DND-41 (cell line): ENCODE measurements around the gene PSME2.

Experiments used
- EZH2 ChIP-seq: IDR thresholded peaks from 3 replicates; pipeline ENCODE4 v1.6.1; 2012; ENCODE audit warnings: borderline replicate concordance, low read depth, mild to moderate bottlenecking, moderate library complexity, low read length, inconsistent platforms; ENCODE audit not compliant: severe bottlenecking
- TF ChIP-seq, protein P1 (sequence below): IDR thresholded peaks from 2 replicates; pipeline ENCODE4 v1.5.1; 2012; ENCODE audit warnings: borderline replicate concordance, low read length, moderate library complexity, mild to moderate bottlenecking; ENCODE audit not compliant: poor library complexity, severe bottlenecking; ENCODE audit errors: extremely low read depth

DNA sequence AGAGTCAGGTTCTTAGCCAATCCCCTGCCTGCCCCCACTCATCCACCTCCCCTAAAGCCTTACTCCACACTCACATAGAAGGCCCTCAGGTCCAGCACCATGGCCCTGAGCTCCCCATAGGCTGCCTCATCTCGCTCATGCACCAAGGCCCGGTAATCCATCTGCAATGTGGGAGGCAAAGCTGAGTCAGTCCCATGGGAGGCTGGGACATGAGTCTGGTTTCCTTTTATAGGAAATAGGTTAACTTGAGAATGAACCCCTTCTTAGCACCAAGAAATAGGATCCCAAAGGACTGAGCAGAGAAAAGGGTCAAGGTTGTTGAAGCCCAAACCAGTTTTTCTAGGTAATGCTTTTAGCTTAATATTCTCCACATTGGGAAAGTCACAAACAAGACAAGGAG is 2.9 kb downstream of the PSME2 start:
- TF ChIP-seq EZH2 = no peak
- TF ChIP-seq, protein P1, sequence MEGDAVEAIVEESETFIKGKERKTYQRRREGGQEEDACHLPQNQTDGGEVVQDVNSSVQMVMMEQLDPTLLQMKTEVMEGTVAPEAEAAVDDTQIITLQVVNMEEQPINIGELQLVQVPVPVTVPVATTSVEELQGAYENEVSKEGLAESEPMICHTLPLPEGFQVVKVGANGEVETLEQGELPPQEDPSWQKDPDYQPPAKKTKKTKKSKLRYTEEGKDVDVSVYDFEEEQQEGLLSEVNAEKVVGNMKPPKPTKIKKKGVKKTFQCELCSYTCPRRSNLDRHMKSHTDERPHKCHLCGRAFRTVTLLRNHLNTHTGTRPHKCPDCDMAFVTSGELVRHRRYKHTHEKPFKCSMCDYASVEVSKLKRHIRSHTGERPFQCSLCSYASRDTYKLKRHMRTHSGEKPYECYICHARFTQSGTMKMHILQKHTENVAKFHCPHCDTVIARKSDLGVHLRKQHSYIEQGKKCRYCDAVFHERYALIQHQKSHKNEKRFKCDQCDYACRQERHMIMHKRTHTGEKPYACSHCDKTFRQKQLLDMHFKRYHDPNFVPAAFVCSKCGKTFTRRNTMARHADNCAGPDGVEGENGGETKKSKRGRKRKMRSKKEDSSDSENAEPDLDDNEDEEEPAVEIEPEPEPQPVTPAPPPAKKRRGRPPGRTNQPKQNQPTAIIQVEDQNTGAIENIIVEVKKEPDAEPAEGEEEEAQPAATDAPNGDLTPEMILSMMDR = no peak
